HepG2 (cell line): ENCODE data around the gene TMEM116. TPM values are rescaled to one million over a fixed set of nuclear protein-coding genes. Genes with fewer than 3 reads are reported as not detected.

ENCODE experiments used
- ARHGAP35 ChIP-seq: sonication (generic); formaldehyde crosslinking; IDR thresholded peaks from 2 replicates; pipeline ENCODE4 v1.9.0; 2022; ENCODE audit warnings: mild to moderate bottlenecking, inconsistent platforms, moderate library complexity, missing genetic modification reagents, borderline replicate concordance
- CHD2 ChIP-seq: IDR thresholded peaks from 2 replicates; pipeline ENCODE4 v1.6.1; 2011; ENCODE audit warnings: low read depth, low read length, improper control_type of control experiment
- FOSL2 ChIP-seq: sonication (generic); formaldehyde crosslinking; IDR thresholded peaks from 2 replicates; pipeline ENCODE4 v1.4.0; 2020; ENCODE audit warnings: missing genetic modification reagents
- FOXP1 ChIP-seq, 2 experiments: fragments of 450-650 bp in 1 of 2; IDR thresholded peaks; 2 replicates each; pipeline ENCODE4 v1.6.1; 2017 to 2018; ENCODE audit warnings: antibody characterized with exemption in 1 of 2
- GATAD2A ChIP-seq: IDR thresholded peaks from 2 replicates; pipeline ENCODE4 v1.6.1; 2016
- NR2F6 ChIP-seq, 2 experiments: IDR thresholded peaks; 2 replicates each; pipeline ENCODE4 v1.6.1; 2016; ENCODE audit warnings: antibody characterized with exemption in 1 of 2, mild to moderate bottlenecking in 1 of 2
- PHB2 ChIP-seq: fragments of 450-650 bp; IDR thresholded peaks from 2 replicates; pipeline ENCODE4 v1.6.1; 2018; ENCODE audit not compliant: partially characterized antibody
- RFX5 ChIP-seq: IDR thresholded peaks from 2 replicates; pipeline ENCODE4 v1.6.1; 2011; ENCODE audit warnings: low read depth, low read length, improper control_type of control experiment
- SCMH1 ChIP-seq: sonication (generic); formaldehyde crosslinking; IDR thresholded peaks from 2 replicates; pipeline ENCODE4 v1.9.0; 2021; ENCODE audit warnings: missing genetic modification reagents, mild to moderate bottlenecking, borderline replicate concordance
- ZNF557 ChIP-seq: sonication (generic); formaldehyde crosslinking; IDR thresholded peaks from 2 replicates; pipeline ENCODE4 v1.4.0; 2020; ENCODE audit warnings: missing genetic modification reagents
- ZNF558 ChIP-seq: sonication (generic); formaldehyde crosslinking; IDR thresholded peaks from 2 replicates; pipeline ENCODE4 v1.9.0; 2022; ENCODE audit warnings: mild to moderate bottlenecking, missing genetic modification reagents, borderline replicate concordance
- ZNF652 ChIP-seq: IDR thresholded peaks from 2 replicates; pipeline ENCODE4 v1.6.1; 2016; ENCODE audit warnings: low read depth, borderline replicate concordance
- ZNF772 ChIP-seq: sonication (generic); formaldehyde crosslinking; IDR thresholded peaks from 2 replicates; pipeline ENCODE4 v1.5.0; 2020; ENCODE audit warnings: mild to moderate bottlenecking, missing genetic modification reagents
- ZNF773 ChIP-seq: sonication (generic); formaldehyde crosslinking; IDR thresholded peaks from 2 replicates; pipeline ENCODE4 v1.4.0; 2020; ENCODE audit warnings: missing genetic modification reagents, borderline replicate concordance
- polyA plus RNA-seq, 8 experiments: library from polyadenylated mRNA; depleted of rRNA in 3 of 8; stranded (reverse) in 7 of 8; unstranded in 1 of 8; fragments of >200 nt; fragmentation: Illumina TruSeq in 4 of 8; extraction: Trizol in 4 of 8; gene quantifications; 2 replicates each; pipeline versions ENCODE4 v1.2.1 to v1.2.3, GENCODE V29; 2011 to 2016; ENCODE audit warnings: low read depth in 4 of 8, missing spikeins in 1 of 8, mixed read lengths in 1 of 8; ENCODE audit not compliant: insufficient read depth in 1 of 8
- total RNA-seq, 5 experiments: library from RNA; depleted of rRNA; stranded (reverse); fragments of >200 nt; fragmentation: Illumina TruSeq; extraction: Trizol; gene quantifications; 2 replicates each; pipeline ENCODE4 v1.2.3, GENCODE V29; 2016; ENCODE audit warnings: low read depth in 1 of 5
- TF ChIP-seq, protein P1 (sequence below): sonication (generic); formaldehyde crosslinking; conservative IDR thresholded peaks from 2 replicates; pipeline ENCODE4 v1.8.0; 2022; ENCODE audit warnings: missing genetic modification reagents
- TF ChIP-seq, protein P2 (sequence below): IDR thresholded peaks from 2 replicates; pipeline ENCODE4 v1.6.1; 2016; ENCODE audit warnings: low read depth, missing genetic modification reagents, missing compliant biosample characterization
- TF ChIP-seq, protein P3 (sequence below): sonication (generic); formaldehyde crosslinking; IDR thresholded peaks from 2 replicates; pipeline ENCODE4 v1.4.0; 2020; ENCODE audit warnings: missing genetic modification reagents, borderline replicate concordance
- TF ChIP-seq, protein P4 (sequence below): sonication (generic); formaldehyde crosslinking; IDR thresholded peaks from 2 replicates; pipeline ENCODE4 v1.4.0; 2020; ENCODE audit warnings: missing genetic modification reagents

Gene TMEM116
- total and polyA plus RNA-seq, 2 of the 13 experiments (the other 11 are each of a cell fraction or from before 2014, with no cell fraction given): 14.0 to 17.8 TPM

DNA sequence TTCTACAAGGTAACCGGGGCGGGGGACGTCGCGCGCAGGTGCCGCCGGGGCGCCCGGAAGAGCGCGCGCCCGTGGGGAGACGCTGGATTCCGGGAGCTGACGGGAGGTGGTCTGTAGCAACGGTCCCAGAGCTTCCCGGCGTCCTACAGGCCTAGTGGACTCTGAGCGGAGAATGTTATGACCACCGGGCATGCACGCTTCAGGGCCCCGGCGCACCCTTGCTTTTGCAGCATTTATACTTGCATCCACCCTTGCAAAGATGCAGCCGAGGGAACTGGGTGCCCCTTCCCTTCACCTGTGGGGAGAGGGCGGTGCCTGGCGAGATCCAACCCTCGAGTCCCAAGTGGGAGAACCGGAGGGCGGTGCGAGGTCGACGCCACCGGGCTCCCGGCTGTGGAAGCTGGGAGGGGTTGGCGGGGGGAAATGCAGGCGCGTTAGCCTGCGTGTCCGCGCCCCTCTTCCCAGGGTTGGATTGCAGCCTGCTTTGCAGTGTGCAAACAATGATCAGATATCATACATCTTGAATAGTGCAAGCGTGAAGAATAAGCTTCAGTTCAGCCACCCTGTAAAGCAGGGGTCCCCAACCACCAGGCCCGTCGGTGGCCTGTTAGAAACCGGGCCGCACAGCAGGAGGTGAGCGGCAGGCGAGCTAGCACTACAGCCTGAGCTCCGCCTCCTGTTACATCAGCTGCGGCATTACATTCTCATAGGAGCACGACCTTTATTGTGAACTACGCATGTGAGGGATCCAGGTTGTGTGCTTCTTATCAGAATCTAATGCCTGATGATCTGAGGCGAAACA is 837 bp upstream of the TMEM116 start (continued):
- TF ChIP-seq, protein P1, sequence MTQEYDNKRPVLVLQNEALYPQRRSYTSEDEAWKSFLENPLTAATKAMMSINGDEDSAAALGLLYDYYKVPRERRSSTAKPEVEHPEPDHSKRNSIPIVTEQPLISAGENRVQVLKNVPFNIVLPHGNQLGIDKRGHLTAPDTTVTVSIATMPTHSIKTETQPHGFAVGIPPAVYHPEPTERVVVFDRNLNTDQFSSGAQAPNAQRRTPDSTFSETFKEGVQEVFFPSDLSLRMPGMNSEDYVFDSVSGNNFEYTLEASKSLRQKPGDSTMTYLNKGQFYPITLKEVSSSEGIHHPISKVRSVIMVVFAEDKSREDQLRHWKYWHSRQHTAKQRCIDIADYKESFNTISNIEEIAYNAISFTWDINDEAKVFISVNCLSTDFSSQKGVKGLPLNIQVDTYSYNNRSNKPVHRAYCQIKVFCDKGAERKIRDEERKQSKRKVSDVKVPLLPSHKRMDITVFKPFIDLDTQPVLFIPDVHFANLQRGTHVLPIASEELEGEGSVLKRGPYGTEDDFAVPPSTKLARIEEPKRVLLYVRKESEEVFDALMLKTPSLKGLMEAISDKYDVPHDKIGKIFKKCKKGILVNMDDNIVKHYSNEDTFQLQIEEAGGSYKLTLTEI (CRISPR knock-in tag): no peak
- TF ChIP-seq FOSL2 (peak; percentile 4; the same call in 1 of the 2 replicates), ZNF773 (CRISPR knock-in tag) (no peak), RFX5 (no peak), ZNF558 (CRISPR knock-in tag) (no peak), ZNF652 (CRISPR knock-in tag) (no peak), PHB2 (no peak), NR2F6 (IDR thresholded peaks at IDR 0.05) (no peak), NR2F6 (CRISPR knock-in tag; IDR thresholded peaks at IDR 0.05) (peak; percentile 52; the same call in 1 of the 2 replicates), FOXP1 (IDR thresholded peaks at IDR 0.05) (no peak), FOXP1 (CRISPR knock-in tag; IDR thresholded peaks at IDR 0.05) (no peak), GATAD2A (CRISPR knock-in tag) (peak; percentile 71), ARHGAP35 (peak; percentile 16; the same call in 1 of the 2 replicates), ZNF557 (no peak), SCMH1 (CRISPR knock-in tag) (no peak), CHD2 (no peak), ZNF772 (CRISPR knock-in tag) (no peak; the same call in 1 of the 2 replicates)
- TF ChIP-seq, protein P2, sequence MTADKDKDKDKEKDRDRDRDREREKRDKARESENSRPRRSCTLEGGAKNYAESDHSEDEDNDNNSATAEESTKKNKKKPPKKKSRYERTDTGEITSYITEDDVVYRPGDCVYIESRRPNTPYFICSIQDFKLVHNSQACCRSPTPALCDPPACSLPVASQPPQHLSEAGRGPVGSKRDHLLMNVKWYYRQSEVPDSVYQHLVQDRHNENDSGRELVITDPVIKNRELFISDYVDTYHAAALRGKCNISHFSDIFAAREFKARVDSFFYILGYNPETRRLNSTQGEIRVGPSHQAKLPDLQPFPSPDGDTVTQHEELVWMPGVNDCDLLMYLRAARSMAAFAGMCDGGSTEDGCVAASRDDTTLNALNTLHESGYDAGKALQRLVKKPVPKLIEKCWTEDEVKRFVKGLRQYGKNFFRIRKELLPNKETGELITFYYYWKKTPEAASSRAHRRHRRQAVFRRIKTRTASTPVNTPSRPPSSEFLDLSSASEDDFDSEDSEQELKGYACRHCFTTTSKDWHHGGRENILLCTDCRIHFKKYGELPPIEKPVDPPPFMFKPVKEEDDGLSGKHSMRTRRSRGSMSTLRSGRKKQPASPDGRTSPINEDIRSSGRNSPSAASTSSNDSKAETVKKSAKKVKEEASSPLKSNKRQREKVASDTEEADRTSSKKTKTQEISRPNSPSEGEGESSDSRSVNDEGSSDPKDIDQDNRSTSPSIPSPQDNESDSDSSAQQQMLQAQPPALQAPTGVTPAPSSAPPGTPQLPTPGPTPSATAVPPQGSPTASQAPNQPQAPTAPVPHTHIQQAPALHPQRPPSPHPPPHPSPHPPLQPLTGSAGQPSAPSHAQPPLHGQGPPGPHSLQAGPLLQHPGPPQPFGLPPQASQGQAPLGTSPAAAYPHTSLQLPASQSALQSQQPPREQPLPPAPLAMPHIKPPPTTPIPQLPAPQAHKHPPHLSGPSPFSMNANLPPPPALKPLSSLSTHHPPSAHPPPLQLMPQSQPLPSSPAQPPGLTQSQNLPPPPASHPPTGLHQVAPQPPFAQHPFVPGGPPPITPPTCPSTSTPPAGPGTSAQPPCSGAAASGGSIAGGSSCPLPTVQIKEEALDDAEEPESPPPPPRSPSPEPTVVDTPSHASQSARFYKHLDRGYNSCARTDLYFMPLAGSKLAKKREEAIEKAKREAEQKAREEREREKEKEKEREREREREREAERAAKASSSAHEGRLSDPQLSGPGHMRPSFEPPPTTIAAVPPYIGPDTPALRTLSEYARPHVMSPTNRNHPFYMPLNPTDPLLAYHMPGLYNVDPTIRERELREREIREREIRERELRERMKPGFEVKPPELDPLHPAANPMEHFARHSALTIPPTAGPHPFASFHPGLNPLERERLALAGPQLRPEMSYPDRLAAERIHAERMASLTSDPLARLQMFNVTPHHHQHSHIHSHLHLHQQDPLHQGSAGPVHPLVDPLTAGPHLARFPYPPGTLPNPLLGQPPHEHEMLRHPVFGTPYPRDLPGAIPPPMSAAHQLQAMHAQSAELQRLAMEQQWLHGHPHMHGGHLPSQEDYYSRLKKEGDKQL: no peak
- TF ChIP-seq, protein P3, sequence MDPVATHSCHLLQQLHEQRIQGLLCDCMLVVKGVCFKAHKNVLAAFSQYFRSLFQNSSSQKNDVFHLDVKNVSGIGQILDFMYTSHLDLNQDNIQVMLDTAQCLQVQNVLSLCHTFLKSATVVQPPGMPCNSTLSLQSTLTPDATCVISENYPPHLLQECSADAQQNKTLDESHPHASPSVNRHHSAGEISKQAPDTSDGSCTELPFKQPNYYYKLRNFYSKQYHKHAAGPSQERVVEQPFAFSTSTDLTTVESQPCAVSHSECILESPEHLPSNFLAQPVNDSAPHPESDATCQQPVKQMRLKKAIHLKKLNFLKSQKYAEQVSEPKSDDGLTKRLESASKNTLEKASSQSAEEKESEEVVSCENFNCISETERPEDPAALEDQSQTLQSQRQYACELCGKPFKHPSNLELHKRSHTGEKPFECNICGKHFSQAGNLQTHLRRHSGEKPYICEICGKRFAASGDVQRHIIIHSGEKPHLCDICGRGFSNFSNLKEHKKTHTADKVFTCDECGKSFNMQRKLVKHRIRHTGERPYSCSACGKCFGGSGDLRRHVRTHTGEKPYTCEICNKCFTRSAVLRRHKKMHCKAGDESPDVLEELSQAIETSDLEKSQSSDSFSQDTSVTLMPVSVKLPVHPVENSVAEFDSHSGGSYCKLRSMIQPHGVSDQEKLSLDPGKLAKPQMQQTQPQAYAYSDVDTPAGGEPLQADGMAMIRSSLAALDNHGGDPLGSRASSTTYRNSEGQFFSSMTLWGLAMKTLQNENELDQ (CRISPR knock-in tag): no peak
- TF ChIP-seq, protein P4, sequence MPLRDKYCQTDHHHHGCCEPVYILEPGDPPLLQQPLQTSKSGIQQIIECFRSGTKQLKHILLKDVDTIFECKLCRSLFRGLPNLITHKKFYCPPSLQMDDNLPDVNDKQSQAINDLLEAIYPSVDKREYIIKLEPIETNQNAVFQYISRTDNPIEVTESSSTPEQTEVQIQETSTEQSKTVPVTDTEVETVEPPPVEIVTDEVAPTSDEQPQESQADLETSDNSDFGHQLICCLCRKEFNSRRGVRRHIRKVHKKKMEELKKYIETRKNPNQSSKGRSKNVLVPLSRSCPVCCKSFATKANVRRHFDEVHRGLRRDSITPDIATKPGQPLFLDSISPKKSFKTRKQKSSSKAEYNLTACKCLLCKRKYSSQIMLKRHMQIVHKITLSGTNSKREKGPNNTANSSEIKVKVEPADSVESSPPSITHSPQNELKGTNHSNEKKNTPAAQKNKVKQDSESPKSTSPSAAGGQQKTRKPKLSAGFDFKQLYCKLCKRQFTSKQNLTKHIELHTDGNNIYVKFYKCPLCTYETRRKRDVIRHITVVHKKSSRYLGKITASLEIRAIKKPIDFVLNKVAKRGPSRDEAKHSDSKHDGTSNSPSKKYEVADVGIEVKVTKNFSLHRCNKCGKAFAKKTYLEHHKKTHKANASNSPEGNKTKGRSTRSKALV (CRISPR knock-in tag): 0 out of 2 replicates have a peak, but pooled peaks have one; percentile 14
